ENCODE results near the gene SLC6A6.

SLC6A6 gene

DNA sequence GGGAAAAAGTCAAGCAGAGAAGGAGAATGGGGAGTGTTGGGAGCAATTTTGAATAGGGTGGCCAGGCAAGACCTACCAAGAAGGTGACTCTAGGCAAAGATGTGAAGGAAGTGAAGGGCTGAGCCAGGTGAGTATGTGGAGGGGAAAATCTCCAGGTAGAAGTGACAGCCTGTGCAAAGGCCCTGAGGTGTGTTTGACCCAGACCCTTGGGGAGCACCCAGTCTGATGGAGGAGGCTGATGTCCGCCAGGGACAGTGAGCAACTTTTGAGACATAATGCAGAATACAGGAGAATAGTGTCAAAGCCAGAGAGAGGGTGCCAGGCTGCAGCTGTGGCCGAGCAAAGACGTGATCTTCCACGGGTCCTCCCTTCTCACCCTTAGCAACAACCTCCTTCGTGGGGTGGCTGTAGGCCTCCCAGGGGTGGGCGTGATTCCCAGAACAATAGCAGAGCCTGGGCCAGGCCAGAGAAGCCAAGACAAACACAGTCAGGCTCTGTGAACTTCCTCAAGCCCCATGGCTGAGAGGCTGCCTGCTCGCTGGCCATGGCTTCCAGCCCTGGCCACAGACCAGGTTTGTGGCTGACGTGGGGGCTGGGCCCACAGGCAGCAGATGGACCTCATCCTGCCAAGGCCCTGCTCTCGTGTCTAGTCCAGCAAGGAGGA lies 58.1 kb downstream of the SLC6A6 start:
- in situ Hi-C loops (cut with HindIII; ENCODE audit: low pct_ligation_motif_present, low sequenced_read_pairs), result loop anchor here (25.0 kb wide), 1 partner anchor 198 kb away; no protein-coding TSS in a partner anchor
- TF ChIP-seq, protein P1, sequence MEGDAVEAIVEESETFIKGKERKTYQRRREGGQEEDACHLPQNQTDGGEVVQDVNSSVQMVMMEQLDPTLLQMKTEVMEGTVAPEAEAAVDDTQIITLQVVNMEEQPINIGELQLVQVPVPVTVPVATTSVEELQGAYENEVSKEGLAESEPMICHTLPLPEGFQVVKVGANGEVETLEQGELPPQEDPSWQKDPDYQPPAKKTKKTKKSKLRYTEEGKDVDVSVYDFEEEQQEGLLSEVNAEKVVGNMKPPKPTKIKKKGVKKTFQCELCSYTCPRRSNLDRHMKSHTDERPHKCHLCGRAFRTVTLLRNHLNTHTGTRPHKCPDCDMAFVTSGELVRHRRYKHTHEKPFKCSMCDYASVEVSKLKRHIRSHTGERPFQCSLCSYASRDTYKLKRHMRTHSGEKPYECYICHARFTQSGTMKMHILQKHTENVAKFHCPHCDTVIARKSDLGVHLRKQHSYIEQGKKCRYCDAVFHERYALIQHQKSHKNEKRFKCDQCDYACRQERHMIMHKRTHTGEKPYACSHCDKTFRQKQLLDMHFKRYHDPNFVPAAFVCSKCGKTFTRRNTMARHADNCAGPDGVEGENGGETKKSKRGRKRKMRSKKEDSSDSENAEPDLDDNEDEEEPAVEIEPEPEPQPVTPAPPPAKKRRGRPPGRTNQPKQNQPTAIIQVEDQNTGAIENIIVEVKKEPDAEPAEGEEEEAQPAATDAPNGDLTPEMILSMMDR (IDR thresholded peaks at IDR 0.05; ENCODE audit: low read depth, low read length, missing control alignments), result no peak
- DNase-seq, result peak; percentile 88
- no peak overlapping the region for H3K4me3 ChIP-seq (ENCODE audit: low read depth, low read length)
- H3K27me3 ChIP-seq (replicated peaks), result no peaks in the 10 kb centered on the region
- H3K36me3 ChIP-seq (replicated peaks), result peaks cover 10% of the 10 kb centered on the region
- H3K27ac ChIP-seq, result peak overlapping the region; percentile 32

GRCh38 chr3:14461006-14461747 lies 58.8 kb downstream of the SLC6A6 start:
- TF ChIP-seq, protein P1 (IDR thresholded peaks at IDR 0.05; ENCODE audit: low read depth, low read length, missing control alignments), result no peak
- no peak for DNase-seq
- in situ Hi-C loops (cut with HindIII; ENCODE audit: low pct_ligation_motif_present, low sequenced_read_pairs), result loop anchor here (25.0 kb wide), 1 partner anchor 199 kb away; no protein-coding TSS in a partner anchor
- Histone ChIP-seq H3K27me3 (replicated peaks) (no peaks in the 10 kb centered on the region), H3K27ac (peak overlapping the region; percentile 21), H3K36me3 (replicated peaks) (peaks cover 12% of the 10 kb centered on the region), H3K4me3 (ENCODE audit: low read depth, low read length) (no peak overlapping the region)

DNA sequence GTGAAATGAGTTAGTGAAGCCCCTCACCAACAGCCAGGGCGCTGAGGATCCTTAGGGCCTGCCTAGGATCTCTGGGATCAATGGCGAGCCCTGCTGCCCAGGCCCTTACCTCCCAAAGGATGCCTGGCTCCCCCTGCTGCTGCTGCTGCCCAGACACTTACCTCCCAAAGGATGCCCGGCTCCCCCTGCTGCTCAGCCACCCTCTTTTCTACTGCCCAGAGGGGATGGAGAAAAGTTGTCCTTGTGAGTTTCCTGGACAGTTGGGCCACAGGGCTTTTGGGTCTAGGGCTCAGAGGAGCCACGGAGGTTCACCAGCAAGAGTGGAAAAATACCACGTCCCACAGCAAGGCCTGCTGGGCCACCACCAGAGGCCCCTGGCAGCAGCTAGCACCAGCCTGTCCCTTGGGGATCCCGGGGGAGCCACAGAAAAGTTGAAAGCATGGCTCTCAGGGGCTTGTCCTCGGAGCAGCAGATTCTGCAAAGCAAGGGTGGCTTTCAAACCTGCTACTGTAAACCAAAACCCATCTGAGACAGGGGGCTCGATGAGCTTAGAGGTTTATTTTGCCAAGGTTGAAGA lies 59.4 kb downstream of the SLC6A6 start:
- Histone ChIP-seq H3K27me3 (replicated peaks) (no peaks in the 10 kb centered on the region), H3K36me3 (replicated peaks) (peaks cover 15% of the 10 kb centered on the region), H3K4me3 (ENCODE audit: low read depth, low read length) (no peak overlapping the region), H3K27ac (no peak overlapping the region)
- peak; percentile 65 for DNase-seq
- TF ChIP-seq, protein P1 (IDR thresholded peaks at IDR 0.05; ENCODE audit: low read depth, low read length, missing control alignments), result peak; percentile 94
- in situ Hi-C loops (cut with HindIII; ENCODE audit: low pct_ligation_motif_present, low sequenced_read_pairs), result loop anchor here (25.0 kb wide), 1 partner anchor 200 kb away; no protein-coding TSS in a partner anchor

DNA sequence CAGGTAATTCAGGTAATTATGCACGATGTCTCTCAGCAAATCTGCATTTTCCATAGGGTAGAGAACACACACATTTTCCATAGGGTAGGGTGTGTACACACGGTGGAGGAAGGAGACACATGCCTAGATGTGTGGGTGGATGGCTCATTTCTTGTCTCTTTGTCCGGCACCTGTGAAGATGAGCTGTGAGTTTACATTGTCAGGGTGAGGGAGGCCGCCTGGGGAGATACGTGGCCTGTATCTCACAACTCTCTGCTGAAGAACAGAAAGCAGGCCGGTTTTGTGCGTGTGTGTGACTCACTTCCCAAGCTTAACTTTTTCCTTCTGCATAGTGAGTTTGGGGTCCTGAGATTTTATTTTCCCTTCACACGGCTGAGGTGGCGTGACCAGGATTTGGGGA lies 60.3 kb downstream of the SLC6A6 start:
- Histone ChIP-seq H3K36me3 (replicated peaks) (peaks cover 15% of the 10 kb centered on the region), H3K27me3 (replicated peaks) (no peaks in the 10 kb centered on the region), H3K4me3 (ENCODE audit: low read depth, low read length) (no peak overlapping the region), H3K27ac (no peak overlapping the region)
- in situ Hi-C loops (cut with HindIII; ENCODE audit: low pct_ligation_motif_present, low sequenced_read_pairs), result loop anchor here (25.0 kb wide), 1 partner anchor 200 kb away; no protein-coding TSS in a partner anchor
- TF ChIP-seq, protein P1 (IDR thresholded peaks at IDR 0.05; ENCODE audit: low read depth, low read length, missing control alignments), result no peak
- DNase-seq, result no peak

DNA sequence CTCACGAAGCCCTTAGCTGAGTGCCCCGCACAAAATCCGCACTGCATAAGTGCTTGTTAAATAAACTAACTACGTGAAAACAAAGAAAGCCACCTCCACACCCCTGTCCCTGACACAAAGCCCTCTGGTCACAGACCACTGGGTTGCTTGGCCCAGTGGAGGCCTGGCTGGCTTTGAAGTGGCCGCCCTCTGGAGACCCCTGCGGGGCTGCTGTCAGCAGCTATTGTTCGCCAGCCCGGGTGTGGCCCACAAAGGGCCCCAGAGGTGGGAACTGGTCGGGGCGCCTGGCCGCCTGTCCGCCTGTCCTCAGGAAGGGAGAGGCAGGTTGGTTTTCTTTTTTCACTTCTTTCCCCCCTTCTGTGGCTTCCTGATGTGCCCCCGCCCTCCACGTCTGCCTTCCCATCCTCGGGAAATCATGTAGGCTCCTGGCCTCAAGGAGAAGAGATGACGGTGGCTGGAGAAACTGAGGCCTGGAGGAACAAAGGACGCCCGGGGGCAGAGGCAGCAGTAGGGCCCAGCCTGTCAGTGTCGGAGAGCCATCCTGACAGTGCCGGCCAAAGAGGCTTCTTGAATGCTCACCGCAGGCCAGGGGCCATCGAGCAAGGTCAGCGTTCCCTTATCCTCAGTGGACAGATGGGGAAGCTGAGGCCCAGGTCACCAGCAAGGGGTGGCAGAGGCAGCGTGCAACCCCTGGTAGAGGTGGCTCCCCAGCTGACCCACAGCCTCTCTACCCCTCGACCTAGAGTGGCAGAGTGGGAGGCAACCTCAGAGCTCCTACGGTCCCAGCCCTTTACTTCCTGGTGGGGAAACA lies 61.1 kb downstream of the SLC6A6 start:
- no peaks in the 10 kb centered on the region for H3K27me3 ChIP-seq (replicated peaks)
- no peak overlapping the region for H3K27ac ChIP-seq
- in situ Hi-C loops (cut with HindIII; ENCODE audit: low pct_ligation_motif_present, low sequenced_read_pairs), result loop anchor here (25.0 kb wide), 1 partner anchor 201 kb away; no protein-coding TSS in a partner anchor
- peaks cover 16% of the 10 kb centered on the region for H3K36me3 ChIP-seq (replicated peaks)
- no peak for DNase-seq
- no peak overlapping the region for H3K4me3 ChIP-seq (ENCODE audit: low read depth, low read length)
- TF ChIP-seq, protein P1 (IDR thresholded peaks at IDR 0.05; ENCODE audit: low read depth, low read length, missing control alignments), result no peak
